GM21390 (cell line): Measurements from ENCODE around the gene NSUN6.
"Not testable (repeated sequence)": the region's sequence is repeated elsewhere in the genome, so short reads cannot be mapped to it uniquely, and the experiment has no call there.

Experiments used
- ATAC-seq: cut with Tn5 transposase; IDR thresholded peaks from one replicate; pipeline ENCODE4 v1.9.1; 2021; ENCODE audit not compliant: unreplicated experiment

The NSUN6 gene

DNA sequence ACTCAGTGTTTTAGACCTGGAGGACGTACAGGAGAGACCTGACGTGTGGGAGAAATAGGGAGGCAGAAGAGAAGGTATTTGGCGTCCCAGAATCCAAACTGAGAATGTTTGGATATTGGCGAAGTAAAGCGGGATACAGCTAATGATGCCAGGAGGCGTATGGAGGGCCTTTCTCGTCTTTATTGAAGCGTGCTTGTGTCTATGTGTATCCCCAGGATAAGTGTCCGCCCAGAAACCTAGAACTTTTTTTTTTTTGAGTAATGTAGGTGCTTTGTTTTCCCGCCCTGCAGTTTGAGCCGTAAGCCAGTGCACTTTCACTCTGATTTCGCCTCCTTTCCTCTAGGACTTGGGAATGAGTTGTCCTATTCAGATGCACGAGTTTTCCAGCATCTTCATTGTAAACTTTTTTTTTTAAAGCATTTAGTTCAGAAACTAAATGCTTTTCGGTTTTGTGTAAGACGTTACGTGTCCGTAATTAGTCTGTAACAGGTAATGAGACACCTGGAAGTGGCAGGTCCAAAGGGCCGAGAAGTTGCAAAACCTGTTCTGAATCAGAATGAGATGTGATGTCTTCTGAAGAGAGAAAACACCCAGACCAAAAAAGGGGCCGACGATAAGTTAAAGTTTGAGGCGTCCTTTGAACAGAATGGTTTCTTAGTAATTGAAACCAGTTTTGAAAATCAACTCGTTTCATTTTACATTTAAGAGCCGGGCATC is 8.6 kb upstream of the NSUN6 start:
- ATAC-seq, result peak; percentile 22

DNA sequence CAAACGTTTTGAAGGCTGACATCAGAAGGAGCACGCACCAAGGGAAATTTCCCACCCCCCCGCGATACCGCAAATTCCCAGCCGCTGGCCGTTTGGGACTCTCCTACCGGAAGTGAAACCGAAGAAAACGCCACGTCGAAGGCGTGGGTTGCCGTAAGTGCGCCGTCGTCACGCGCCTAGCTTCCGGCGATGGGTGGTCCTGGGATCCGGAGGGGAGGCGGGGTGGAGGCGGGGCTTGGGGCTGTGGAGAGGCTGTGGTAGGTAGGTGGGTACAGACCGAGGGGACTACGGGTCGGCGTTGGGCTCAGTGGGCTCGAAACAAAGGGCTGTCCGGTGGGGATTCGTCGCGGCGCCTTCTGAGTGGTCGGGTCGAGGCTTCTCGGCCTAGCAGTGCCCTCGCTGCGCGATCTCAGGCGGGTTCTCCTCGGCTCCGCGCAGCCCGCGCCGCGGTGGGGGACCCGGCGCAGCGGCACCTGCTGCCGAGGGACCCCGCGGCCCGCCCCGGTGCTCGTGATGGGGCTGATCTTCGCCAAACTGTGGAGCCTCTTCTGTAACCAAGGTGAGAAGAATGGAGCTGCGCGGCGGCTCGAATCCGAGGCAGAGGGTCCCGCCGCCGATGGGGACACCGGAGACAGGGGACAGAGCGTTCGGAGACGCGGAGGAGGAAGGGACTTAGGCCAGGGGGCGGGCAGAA is 7.9 kb upstream of the NSUN6 start, which contains the start of gene ARL5B:
Gene ARL5B (plus strand): TSS at position 307 of the 694 bp plus-strand sequence. CDS start 207 bp downstream, at position 514.
- ATAC-seq, result peak; percentile 86

DNA sequence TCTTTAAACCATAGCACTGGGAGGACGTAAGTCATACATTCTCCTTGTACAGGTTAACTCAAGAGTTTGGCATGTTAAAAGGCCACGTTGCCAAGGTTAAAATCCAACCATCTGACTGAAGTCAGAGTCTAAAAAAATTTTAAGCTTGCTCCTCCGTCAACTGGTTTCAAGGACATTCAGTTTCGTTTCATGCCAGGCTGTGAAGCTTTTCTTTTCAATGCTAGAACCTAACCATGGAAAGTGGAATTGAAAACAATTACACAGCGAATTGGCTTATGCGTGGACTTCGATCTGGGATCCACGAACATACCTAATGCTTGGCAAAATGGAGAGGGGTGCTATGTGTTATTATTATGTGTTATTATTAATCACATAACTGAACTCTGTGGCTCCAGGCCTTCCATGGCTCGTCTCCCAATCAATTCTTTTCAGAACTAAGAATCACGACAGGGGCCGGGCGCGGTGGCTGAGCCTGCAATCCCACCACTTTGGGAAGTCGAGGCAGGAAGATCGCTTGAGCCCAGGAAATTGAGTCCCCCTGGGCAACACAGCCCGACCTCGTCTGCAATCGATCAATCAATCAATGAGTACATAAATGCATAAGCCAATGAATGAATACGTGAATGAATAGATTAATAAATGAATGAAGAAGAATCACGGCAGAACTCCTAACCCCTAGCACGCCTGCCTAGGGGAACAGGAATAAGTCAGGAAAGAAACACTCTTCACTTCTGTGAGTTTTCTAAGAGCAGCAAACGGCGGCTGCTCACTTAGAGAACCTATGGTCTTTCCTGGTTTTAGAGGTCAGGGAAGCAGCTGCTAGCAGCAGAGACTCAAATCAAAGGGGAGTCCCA is 7.1 kb upstream of the NSUN6 start:
- ATAC-seq, result no peak

DNA sequence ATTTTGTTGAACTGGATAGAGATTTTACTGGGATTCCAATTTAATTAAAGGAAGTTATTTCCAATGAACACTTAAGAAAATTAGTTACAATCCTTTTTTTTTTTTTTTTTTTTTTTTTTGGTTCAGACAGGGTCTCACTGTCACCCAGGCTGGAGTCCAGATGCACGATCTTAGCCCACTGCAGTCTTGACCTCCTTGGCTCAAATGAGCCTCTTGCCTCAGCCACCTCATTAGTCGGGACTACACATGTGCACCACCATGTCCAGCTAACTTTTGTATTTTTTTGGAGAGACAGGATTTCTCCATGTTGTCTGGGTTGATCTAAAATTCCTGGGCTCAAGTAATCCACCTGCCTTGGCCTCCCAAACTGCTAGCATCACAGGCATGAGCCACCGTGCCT is 5.3 kb upstream of the NSUN6 start:
- no peak for ATAC-seq

DNA sequence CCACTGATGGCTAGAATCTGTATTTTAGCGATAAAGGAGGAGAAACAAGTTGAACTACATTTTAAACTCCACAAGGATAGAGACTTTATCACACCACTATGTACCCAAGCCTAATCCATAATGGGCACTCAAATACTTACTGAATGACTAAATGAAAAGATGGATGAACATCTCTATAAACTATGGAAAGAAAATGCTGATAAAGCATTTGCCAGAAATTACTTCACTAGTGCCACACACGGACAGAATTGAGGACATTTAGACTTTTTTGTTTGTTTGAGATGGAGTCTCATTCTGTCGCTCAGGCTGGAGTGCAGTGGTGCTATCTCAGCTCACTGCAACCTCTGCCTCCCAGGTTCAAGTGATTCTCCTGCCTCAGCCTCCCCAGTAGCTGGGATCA is 1.7 kb upstream of the NSUN6 start:
- no peak for ATAC-seq

DNA sequence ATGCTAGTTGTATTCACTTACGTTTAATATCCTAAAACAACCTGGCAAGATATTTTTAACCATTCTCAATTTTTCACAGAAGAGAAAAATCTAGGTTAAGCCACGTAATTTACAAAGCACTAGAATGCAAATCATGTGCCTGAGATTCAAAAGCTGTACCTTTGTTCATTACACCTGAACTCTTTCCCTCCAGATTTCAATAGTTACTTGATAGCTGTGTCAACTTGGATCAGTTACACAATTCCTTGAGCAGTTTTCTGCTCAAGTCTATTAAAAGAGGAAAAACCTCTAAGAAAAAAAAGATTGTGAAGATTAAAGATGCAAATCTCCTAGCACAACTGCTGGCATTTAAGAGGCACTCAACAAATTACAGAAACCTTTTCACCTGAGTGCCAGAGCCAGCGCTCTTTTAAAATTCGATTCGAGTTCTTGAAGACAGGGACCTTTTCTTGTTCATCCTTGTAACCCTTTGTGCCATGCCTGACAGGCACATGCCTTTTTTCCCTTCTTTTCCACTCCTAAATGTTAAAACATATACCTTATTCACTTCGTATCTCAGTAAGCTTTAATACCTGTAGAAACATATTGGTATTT is 886 bp downstream of the NSUN6 start:
- ATAC-seq, result no peak

DNA sequence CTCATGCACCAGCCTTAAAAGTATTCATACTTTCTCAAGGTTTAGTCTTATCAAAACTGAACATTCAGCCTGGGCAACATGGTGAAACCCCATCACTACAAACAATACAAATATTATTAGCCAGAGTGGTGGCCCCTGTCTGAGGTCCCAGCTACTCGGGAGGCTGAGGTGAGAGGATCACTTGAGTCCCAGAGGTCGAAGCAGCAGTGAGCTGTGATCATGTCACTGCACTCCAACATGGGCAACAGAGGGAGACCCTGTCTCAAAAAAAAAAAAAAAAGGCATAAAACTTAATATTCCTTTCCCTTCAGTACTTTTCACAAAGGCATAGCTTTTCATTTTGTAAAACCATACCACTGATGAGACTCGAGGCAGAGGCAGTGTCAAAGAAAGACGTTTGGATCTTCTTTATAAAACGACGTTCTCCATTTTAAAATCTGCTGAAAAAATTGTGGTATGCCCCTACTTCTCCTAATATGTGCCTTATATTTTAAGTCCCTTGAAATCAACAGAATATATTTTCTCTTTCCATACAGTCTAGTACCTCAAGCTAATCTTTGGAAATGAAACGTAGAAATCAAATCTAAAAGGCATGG is 1.9 kb downstream of the NSUN6 start:
- no peak for ATAC-seq

DNA sequence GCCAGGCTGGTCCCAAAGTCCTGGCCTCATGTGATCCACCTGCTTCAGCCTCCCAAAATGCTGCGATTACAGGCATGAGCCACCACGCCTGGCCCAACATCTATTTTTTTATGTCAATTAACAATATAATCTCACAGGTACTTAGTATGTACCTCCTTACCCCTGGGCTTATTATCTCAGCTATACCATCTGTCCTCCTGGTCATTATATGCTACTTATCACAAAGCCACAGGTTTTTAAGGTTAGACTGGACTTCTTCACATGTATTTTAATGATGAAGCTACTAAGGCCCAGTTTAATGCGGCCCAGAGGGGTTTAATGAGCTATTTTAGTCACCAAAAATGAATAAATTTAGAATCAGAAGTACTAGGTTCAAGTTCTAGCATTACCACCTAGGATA is 3.4 kb downstream of the NSUN6 start:
- no peak for ATAC-seq

DNA sequence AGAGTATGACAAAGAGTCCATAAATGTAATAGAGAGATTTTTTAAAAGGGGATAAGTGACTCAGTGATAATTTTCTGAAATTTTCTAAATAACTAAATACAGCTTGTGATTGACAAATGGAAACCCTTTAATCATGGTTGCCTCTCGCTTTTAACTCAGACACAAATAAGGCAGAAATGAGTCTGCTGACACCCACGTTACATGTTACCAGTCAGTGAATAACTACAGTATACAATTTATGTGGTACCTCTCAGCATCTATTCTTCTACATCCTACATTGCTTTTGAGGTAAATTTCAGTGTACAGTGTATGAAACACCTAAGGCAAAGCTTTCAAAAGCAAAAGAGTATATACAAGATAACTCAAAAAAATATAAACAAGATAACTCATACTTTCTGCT is 4.2 kb downstream of the NSUN6 start:
- no peak for ATAC-seq

DNA sequence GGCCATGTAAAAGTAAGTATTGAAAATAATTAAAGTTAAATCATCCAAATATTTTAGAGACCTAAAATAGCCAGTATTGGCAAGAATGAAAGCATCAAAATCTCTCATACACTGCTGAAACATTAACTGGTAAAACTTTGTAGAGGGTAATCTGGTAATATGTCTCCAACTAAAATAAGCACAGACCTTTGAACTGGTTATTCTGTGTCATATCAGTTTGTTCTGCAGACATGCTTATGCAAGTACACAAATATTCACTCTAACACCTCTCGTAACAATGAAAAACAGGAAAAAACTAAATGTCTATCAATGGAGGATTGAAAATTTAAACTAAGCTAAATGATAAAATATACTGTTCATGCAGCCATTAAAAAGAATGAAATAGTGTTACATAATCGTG is 11.7 kb downstream of the NSUN6 start:
- ATAC-seq, result not testable (repeated sequence)

DNA sequence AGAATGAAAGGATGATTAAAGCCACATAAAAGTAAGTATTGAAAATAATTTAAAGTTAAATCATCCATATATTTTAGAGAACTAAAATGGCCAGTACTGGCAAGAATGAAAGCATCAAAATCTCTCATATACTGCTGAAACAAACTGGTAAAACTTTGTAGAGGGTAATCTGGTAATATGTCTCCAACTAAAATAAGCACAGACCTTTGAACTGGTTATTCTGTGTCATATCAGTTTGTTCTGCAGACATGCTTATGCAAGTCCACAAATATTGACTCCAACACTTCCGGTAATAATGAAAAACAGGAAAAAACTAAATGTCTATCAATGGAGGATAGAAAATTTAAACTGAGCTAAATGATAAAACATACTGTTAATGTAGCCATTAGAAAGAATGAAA is 14.0 kb downstream of the NSUN6 start:
- ATAC-seq, result not testable (repeated sequence)

DNA sequence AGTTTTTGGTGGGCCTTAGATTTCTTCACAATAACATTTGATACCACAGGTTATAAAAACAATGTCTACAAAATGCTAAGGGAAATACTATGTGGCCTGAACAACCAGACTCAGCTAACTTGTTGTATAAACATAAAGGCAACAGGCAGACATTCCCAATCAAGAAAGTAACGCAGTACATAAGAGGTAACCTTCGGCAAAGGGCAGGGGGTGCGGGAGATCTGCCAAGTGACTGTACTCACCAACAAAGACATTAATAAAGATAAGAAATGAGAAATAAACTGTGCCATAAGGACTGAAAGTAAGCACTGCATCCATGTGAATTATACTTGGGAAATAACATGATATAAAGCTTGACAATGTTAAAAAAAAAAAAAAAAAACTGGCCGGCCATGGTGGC is 15.4 kb downstream of the NSUN6 start:
- no peak for ATAC-seq

DNA sequence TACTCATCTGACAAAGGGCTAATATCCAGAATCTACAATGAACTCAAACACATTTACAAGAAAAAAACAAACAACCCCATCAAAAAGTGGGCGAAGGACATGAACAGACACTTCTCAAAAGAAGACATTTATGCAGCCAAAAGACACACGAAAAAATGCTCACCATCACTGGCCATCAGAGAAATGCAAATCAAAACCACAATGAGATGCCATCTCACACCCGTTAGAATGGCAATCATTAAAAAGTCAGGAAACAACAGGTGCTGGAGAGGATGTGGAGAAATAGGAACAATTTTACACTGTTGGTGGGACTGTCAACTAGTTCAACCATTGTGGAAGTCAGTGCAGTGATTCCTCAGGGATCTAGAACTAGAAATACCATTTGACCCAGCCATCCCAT is 18.9 kb downstream of the NSUN6 start:
- ATAC-seq, result not testable (repeated sequence)

DNA sequence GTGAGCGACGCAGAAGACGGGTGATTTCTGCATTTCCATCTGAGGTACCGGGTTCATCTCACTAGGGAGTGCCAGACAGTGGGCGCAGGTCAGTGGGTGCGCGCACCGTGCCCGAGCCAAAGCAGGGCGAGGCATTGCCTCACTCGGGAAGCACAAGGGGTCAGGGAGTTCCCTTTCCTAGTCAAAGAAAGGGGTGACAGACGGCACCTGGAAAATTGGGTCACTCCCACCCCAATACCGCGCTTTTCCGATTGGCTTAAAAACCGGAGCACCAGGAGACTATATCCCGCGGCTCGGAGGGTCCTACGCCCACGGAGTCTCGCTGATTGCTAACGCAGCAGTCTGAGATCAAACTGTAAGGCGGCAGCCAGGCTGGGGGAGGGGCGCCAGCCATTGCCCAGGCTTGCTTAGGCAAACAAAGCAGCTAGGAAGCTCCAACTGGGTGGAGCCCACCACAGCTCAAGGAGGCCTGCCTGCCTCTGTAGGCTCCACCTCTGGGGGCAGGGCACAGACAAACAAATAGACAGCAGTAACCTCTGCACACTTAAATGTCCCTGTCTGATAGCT is 23.9 kb downstream of the NSUN6 start:
- ATAC-seq, result not testable (repeated sequence)

DNA sequence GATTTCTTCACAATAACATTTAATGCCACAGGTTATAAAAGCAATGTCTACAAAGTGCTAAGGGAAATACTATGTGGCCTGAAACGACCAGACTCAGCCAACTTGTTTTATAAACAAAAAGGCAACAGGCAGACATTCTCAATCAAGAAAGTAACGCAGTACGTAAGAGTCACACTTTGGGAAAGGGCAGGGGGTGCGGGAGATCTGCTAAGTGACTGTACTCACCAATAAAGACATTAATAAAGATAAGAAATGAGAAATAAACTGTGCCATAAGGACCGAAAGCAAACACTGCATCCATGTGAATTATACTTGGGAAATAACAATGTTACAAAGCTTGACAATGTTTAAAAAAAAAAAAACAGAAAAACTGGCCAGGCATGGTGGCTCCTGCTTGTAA is 25.5 kb downstream of the NSUN6 start:
- no peak for ATAC-seq

DNA sequence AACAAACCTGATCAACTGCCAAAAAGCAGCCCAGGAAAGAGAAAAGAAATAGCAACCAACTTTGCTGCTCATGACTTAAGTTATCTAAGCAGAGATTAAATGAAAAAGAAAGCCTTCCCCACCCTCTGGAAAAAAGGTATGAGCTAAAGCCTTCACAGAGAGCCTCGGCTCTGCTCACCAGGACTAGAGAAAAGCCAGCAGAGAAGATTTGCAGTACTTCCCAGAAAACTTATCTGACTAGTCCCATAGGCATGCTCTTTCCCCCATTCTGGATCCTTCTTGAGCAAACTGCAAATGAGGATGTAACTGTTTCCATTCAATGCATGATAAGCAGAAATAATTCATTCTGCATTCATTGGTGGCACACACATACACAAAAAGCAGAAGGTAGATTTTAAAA is 27.7 kb downstream of the NSUN6 start:
- ATAC-seq, result not testable (repeated sequence)

DNA sequence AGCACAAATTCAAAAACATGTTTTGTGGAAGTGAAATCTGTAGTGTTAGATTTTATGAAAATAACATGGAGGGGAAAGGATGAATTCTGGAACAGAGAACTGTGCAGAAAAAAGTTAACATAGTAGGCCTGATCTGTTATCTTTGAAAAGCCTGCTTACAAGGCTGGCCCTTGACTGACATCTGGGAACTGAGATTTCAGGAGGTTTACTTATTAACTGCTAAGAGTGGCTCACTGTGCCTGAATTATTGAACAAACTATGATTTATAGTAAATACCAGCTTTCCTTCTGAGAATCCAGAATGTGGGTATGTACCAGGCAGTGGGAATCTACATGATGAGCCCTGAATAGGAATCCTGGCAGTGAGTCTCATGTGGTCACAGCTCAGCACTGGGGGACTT is 30.5 kb downstream of the NSUN6 start:
- ATAC-seq, result no peak

DNA sequence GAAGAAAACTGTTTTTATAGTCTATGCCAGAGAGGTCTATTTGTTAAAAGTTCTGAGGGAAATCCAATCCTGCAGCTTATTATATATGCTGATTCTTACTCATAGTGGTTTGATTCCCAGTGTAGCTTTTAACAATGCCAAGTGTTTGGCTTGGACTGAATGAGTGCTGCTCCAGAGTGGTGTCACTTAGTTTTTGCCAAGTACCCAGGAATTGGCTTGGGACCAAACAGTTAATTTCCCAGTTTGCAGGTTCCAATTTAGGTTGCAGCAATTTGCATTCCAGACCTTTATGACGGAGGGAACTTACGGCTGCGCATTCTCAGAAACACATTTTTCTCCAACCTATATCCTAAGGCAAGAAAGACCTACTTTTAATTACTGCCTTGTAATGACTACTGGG is 32.4 kb downstream of the NSUN6 start:
- no peak for ATAC-seq

DNA sequence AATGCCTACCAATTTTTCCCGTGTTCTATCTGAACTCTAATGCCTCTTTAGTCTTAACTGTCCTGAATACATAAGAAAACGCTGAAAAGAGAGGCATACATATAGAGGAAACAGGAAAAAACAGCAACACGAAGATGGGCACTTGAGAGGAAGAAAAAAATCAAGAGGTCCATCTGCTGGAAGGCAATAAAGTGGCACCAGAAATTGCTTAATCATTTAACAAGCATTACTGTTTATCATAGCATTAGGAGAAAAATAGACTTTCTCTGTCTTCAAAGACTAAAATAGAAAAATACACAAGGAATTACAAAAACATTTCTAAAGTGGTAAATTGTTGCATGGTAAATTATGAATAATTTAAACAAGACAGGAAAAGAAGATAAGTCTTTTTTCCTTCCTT is 35.0 kb downstream of the NSUN6 start:
- no peak for ATAC-seq

DNA sequence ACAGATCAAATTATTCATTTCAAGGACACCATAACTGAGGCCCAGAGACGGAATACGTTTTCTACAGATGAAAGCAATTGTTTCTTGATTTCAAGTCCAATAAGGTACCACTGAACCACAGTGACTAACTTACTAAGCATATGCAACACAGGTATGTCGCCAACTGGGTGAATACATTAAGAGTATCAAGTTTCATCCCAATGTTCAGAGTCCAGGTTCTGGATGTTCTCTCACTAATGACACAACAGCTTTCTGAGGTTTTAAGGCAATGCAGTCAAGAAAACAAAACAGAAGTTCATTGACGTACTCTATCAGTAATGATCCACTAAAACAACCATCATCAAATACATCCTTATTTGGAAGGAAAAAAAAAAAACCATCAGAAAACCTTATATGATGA is 35.8 kb downstream of the NSUN6 start:
- no peak for ATAC-seq

DNA sequence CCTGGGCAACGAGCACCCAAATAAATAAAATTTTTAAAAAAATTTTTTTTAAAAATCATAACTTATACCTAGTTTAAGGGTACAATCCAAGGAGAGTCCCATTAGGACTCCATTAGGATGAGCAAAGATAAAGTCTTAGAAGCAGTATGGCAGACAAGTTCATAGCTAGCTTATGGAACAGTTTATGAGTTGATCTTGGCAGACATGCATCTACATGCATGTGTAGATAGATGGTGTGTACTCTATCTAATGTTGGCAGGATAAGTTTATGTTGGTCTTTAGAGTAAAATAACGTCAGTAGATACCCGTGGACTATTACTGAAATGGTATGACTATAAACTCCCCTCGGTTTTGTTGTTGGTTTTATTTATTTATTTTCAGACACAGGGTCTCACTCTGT is 40.2 kb downstream of the NSUN6 start:
- ATAC-seq, result no peak
